Stimulated activated CD8-positive, alpha-beta memory T cell treated with anti-CD3 and anti-CD28 coated beads, Interleukin-4, amount 100 ng/mL, for 24 hours (primary cell): ENCODE measurements around the gene TPI1.
"Not testable (repeated sequence)": the region's sequence is repeated elsewhere in the genome, so short reads cannot be mapped to it uniquely, and the experiment has no call there.

Source experiments
- DNase-seq: peaks from one replicate; pipeline ENCODE4 v3.0.0-alpha.2; 2020; ENCODE audit warnings: low read depth

The TPI1 gene

GRCh38 chr12:6869049-6870021, 2.0 kb downstream of the TPI1 start:
- DNase-seq: peak; percentile 71

DNA sequence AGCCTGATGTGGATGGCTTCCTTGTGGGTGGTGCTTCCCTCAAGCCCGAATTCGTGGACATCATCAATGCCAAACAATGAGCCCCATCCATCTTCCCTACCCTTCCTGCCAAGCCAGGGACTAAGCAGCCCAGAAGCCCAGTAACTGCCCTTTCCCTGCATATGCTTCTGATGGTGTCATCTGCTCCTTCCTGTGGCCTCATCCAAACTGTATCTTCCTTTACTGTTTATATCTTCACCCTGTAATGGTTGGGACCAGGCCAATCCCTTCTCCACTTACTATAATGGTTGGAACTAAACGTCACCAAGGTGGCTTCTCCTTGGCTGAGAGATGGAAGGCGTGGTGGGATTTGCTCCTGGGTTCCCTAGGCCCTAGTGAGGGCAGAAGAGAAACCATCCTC, 3.0 kb downstream of the TPI1 start:
- not testable (repeated sequence) for DNase-seq

DNA sequence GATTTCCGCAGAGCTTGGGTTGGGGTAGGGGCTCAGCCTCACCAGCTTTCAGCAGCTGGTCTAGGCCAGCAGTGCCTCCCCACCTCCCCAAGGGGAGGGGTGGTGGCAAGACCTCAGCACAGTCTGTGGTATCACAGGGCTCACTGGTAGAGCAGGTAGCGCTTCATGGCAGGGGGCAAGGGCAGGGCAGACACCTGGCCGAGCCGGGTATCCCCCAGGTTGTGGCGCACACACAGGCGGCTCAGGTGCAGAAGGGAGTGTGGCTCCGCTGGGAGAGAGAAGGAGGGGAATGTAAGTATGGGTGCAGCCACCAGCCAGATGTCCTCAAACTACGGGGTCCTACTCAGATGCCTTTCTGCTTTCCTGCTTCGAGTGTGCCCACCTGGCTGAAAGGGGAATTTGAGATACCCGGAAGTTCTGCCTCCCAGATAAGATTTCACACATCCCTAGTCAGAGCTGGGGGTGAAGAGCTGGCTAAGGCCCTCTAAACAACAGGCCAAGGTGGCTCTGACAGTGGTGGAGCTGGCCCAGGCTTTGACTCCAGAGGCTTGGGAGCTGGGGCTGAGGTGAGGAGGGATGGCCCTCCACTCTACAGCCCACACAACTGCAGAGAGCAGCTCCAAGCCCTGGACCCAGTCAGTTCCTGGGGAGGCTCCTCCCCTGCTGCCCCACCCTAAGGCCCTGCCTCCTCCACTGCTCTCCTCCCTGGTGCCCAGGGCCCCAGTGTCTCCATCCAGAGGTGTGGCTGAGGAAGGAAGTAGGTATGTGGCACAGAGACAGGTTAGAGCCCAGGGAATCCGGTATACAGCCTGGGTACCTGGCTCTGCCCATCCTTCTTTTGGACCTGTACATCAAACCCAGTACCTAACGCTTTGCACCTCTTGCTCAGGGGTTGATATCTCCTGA, 4.0 kb downstream of the TPI1 start:
- no peak for DNase-seq

DNA sequence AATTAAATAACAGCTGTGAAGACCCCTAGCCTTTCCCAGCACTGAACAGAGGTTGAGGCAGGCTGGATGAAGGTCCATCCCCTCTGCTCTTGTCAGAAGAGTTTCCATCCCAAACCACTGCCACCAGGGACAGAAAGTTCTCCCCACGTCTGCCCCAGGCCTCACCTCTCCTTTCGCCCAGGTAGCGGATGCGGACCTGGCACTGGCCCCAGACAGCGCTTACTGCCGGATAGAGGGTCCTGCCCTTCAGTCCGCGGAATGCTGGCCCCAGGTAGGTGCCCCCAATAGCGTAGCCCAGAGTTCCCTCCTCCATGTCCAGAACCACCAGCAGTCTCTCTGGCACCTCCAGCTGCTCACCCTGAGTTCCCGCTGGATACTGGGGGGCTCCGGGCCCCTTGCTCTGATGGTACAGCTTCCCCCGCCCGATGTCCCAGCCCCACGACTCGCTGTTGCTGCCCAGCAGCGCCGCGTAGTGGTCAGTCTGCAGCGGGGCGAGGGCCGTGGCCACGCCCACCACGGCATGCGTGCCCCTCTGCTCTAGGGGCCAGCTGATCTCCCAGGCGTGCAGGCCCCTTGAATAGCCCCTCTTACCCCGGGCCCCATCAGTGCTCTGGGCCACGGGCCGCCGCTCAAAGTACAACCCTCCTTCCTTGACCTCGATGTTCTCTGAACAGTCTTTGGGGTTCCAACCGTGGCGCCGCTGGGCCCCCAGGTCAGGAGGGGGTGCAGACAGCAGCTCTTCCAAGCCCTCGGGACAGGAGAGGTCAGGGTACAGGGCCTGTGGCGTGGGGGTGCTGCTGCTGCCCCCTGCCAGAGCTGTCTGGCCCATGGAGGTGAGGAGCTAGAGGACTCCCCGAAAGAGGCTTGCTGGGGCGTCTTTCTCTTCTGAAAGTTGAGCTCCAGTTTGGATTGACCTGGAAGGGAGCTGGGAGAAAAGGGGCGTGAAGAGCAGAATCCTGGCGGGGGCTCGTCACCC, 5.0 kb downstream of the TPI1 start:
- peak; percentile 76 for DNase-seq

DNA sequence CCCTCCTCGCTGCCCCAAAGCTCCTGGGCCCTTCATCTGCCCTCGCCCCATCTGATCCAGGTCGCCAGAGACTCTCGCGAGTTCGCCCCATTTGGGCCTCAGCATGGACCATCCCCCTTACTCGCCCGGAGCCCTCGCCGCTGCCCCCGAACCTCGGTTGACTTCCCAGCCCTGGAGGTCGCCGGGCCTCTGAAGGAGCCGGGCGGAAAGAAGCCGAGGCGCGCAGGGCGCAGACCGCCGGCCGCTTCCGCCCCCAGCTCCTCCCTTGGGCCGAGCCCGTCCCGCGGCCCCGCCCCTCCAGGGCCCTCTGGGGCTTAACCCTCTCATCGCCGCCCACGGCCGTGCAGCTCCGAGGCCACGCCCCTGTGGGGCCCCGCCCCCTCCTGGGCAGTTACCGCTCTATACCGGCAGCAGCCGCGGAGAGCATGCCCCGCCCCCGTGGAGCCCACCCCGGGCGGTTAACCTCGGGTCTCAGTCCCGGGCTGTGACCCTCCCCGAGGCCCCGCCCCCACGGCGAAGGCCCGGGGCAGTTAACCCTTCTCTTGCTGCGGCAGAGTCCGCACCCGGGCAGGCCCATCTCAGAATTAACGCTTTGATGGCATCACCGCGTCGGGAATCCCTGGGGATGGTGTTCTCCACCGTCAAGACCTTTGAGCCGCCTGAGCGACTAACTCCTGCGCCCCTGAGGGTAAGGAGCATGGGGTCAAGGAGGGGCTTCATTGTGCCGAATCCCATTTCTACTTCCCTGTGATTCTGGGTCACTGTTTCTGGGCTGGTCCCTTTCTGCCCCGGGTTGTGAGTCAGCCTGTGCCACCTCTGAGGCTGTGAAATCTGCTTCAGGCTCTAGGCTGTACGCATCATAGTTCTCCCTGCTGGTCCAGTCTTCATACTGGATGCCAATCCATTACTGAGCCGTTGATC, 6.0 kb downstream of the TPI1 start, which contains the start of gene SPSB2:
Gene SPSB2 (minus strand): TSS at position 210 of the 921 bp plus-strand sequence. CDS start 402 bp downstream, outside the sequence.
- peak; percentile 100 for DNase-seq

DNA sequence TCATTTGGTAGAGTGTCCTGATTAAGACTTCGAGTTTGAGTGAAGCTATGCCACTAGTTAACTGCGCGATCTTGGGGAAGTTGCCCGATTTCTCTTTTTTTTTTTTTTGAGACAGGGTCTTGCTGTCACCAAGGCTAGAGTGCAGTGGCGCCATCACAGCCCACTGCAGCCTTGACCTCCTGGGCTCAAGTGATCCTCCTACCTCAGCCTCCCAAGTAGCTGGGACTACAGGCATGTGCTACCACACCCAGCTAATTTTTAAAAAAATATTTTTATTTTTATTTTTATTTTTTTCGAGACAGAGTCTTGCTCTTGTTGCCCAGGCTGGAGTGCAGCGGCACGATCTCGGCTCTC, 6.7 kb downstream of the TPI1 start:
- DNase-seq: not testable (repeated sequence)

GRCh38 chr12:6879824-6880223, 12.5 kb downstream of the TPI1 start:
- not testable (repeated sequence) for DNase-seq

GRCh38 chr12:6883252-6883651, 15.9 kb downstream of the TPI1 start:
- DNase-seq: no peak

GRCh38 chr12:6883683-6884082, 16.4 kb downstream of the TPI1 start:
- DNase-seq: no peak

- no peak for DNase-seq
Measured at GRCh38 chr12:6884539-6884938, 17.2 kb downstream of the TPI1 start.

DNA sequence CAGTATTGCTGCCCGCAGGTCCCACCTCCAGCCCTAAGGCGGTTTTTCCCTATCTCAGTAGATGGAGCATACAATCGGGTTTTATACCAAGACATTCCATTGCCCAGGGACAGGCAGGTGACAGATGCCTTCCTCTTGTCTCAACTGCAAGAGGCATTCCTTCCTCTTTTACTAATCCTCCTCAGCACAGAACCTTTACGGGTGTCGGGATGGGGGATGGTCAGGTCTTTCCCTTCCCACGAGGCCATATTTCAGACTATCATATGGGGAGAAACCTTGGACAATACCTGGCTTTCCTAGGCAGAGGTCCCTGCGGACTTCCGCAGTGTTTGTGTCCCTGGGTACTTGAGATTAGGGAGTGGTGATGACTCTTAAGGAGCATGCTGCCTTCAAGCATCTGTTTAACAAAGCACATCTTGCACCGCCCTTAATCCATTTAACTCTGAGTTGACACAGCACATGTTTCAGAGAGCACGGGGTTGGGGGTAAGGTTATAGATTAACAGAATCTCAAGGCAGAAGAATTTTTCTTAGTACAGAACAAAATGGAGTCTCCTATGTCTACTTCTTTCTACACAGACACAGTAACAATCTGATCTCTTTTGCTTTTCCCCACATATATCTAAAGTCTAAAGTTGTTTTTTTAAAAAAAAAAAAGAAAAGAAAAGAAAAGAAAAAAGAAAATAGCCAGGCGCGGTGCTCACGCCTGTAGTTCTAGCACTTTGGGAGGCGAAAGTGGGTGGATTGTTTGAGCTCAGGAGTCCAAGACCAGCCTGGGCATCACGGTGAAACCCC, 19.1 kb downstream of the TPI1 start:
- DNase-seq: not testable (repeated sequence)

DNA sequence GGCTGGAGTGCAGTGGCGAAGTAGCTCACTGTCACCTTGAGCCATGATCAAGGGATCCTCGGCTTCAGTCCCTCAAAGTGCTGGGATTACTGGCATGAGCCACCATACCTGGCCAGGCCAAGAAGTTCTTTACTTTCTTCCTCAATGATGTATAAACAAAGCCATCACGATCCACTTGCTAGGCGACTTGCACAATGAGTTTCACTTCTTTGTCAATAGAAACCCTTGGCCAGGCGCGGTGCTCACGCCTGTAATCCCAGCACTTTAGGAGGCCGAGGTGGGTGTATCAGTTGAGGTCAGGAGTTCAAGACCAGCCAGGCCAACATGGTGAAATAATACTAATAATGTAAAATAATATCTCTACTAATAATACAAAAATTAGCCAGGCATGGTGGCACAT, 20.1 kb downstream of the TPI1 start:
- DNase-seq: no peak

DNA sequence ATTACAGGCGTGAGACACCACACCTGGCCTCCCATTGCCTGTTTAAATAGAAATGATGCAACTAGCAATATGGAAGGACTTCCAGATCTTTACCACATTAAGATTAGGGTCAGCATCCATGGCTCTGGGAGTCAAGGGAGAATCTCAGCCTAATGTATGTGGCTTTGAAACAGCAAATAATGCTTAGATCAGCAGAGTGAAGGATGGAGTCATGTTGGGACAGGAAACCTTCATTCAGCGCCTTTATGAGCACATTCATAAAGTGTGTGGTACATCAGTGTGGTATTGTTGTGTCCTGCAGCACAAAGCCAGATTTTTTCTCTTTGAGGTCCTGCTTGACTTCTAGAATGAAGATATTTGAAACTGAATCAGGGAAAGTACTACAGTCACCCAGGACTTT, 21.0 kb downstream of the TPI1 start:
- no peak for DNase-seq

DNA sequence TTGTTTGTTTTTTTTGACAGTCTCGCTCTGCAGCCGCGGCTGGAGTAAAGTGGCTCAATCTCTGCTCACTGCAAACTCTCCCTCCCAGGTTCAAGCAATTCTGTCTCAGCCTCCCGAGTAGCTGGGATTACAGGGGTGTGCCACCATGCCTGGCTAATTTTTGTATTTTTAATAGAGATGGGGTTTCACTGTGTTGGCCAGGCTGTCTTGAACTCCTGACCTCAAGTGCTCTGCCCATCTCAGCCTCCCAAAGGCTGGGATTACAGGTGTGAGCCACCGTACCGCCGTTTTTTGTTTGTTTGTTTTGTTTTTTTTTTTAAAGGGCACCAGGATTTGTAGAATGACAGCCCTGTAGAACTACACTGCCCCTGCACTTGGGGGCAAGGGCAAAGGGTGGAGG, 21.5 kb downstream of the TPI1 start:
- not testable (repeated sequence) for DNase-seq

GRCh38 chr12:6889775-6890573, 22.6 kb downstream of the TPI1 start:
- DNase-seq: not testable (repeated sequence)

- peak; percentile 98 for DNase-seq
Measured at GRCh38 chr12:6890789-6891645, 23.7 kb downstream of the TPI1 start.

DNA sequence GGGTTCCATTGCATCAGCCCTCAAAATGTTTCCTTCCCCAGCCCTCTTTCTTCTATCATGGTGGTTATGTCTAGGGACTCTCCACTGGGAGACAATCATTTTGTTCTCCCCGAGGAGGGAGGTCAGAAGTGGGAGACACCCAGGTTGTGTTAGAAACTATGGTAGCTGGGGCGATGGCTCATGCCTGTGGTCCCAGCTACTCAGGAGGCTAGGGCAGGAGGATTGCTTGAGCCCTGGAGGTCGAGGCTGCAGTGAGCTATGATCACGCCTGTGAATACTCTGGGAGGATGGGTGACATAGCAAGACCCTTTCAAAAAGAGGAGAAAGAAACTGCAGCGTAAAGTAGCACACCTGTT, 24.3 kb downstream of the TPI1 start:
- DNase-seq: no peak

- not testable (repeated sequence) for DNase-seq
Measured at GRCh38 chr12:6892683-6893082, 25.4 kb downstream of the TPI1 start.
